ENCODE data around the gene ACTG1. TPM values are rescaled to one million over a fixed set of nuclear protein-coding genes. Genes with fewer than 3 reads are reported as not detected.

Gene ACTG1
- total RNA-seq, 1 donor: 8,913 TPM

GRCh38 chr17:81502471-81503017 is 10.1 kb downstream of the ACTG1 start:
- DNase-seq (ENCODE audit: low read depth in 2 of 3, low spot score in 2 of 3): no peak

- DNase-seq (ENCODE audit: low read depth in 2 of 3, low spot score in 2 of 3): no peak
Observed at GRCh38 chr17:81500047-81500446, 12.6 kb downstream of the ACTG1 start.

- DNase-seq (ENCODE audit: low read depth in 2 of 3, low spot score in 2 of 3): no peak
Observed at GRCh38 chr17:81499601-81499970, 13.0 kb downstream of the ACTG1 start.

- no peak for DNase-seq (ENCODE audit: low read depth in 2 of 3, low spot score in 2 of 3)
Observed at GRCh38 chr17:81498953-81499600, 13.5 kb downstream of the ACTG1 start.

GRCh38 chr17:81494626-81495377 is 17.8 kb downstream of the ACTG1 start:
- DNase-seq (ENCODE audit: low read depth in 2 of 3, low spot score in 2 of 3): no peak

- no peak for DNase-seq (ENCODE audit: low read depth in 2 of 3, low spot score in 2 of 3)
Observed at GRCh38 chr17:81493198-81494038, 19.2 kb downstream of the ACTG1 start.

GRCh38 chr17:81492706-81493105 is 19.9 kb downstream of the ACTG1 start:
- DNase-seq (ENCODE audit: low read depth in 2 of 3, low spot score in 2 of 3): no peak

GRCh38 chr17:81492202-81492601 is 20.4 kb downstream of the ACTG1 start:
- no peak for DNase-seq (ENCODE audit: low read depth in 2 of 3, low spot score in 2 of 3)

GRCh38 chr17:81491761-81492160 is 20.8 kb downstream of the ACTG1 start:
- no peak for DNase-seq (ENCODE audit: low read depth in 2 of 3, low spot score in 2 of 3)

GRCh38 chr17:81491181-81491581 is 21.4 kb downstream of the ACTG1 start:
- no peak for DNase-seq (ENCODE audit: low read depth in 2 of 3, low spot score in 2 of 3)

- no peak for DNase-seq (ENCODE audit: low read depth in 2 of 3, low spot score in 2 of 3)
Observed at GRCh38 chr17:81489998-81490992, 22.3 kb downstream of the ACTG1 start.

- no peak for DNase-seq (ENCODE audit: low read depth in 2 of 3, low spot score in 2 of 3)
Observed at GRCh38 chr17:81489012-81489997, 23.3 kb downstream of the ACTG1 start.

- DNase-seq (ENCODE audit: low read depth in 2 of 3, low spot score in 2 of 3): no peak
Observed at GRCh38 chr17:81488276-81488860, 24.2 kb downstream of the ACTG1 start.

- DNase-seq (ENCODE audit: low read depth in 2 of 3, low spot score in 2 of 3): peak; percentile 69 to 76 (median 72)
Observed at GRCh38 chr17:81487487-81488275, 24.9 kb downstream of the ACTG1 start.

- no peak for DNase-seq (ENCODE audit: low read depth in 2 of 3, low spot score in 2 of 3)
Observed at GRCh38 chr17:81487089-81487486, 25.5 kb downstream of the ACTG1 start.

GRCh38 chr17:81486199-81486810 is 26.3 kb downstream of the ACTG1 start:
- peak in 2 of 3 donors; percentile 83 to 88 for DNase-seq (ENCODE audit: low read depth in 2 of 3, low spot score in 2 of 3)
